Measurements from ENCODE around the gene TSPAN4. TPM values are rescaled to one million over a fixed set of nuclear protein-coding genes. Genes with fewer than 3 reads are reported as not detected.

TSPAN4 gene
- total and polyA plus RNA-seq, 2 of the 13 experiments (the other 11 are each of a cell fraction or from before 2014, with no cell fraction given): 31.7 to 68.3 TPM

DNA sequence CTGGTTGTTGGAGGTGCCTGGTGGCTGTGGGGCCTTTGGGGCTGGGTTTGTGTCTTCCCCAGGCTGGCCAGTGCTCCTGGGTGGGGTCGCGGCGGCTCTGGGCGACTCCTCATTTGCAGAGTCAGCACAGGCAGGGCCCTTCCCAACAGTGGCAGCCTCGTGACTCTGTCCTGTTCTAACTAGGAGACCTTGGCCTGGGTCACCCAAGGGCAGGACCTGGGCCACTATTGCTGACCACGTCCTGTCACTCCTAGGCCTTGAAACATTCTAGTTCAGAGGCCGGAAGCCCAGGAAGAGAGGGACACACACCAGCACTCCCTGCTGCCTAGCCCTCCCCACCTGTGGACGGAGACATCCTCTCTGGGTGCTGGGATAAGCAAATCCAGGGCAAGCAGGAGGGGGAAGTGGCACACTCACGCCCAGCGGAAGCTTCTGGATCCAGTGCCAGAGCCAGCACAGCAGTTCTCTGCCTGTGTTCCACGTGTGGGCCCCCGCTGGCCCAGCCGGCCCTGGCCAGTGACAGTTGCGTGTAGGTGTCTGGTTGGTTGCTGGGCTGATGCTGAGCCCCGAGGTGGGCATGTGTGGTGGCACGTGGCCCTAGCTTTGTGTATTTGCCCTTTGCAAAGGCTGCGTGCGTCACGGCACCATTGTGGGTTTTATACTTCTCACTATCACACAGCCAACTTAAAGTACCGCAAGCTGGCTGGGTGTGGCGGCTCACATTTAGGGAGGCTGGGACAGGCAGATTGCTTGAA lies 72.3 kb downstream of the TSPAN4 start (continued):
- TF ChIP-seq, protein P1, sequence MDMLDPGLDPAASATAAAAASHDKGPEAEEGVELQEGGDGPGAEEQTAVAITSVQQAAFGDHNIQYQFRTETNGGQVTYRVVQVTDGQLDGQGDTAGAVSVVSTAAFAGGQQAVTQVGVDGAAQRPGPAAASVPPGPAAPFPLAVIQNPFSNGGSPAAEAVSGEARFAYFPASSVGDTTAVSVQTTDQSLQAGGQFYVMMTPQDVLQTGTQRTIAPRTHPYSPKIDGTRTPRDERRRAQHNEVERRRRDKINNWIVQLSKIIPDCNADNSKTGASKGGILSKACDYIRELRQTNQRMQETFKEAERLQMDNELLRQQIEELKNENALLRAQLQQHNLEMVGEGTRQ (IDR thresholded peaks at IDR 0.05; ENCODE audit: low read depth, low read length): no peak
- TF ChIP-seq, protein P1 (CRISPR knock-in tag; IDR thresholded peaks at IDR 0.05; ENCODE audit: borderline replicate concordance): no peak
- TF ChIP-seq, protein P2, sequence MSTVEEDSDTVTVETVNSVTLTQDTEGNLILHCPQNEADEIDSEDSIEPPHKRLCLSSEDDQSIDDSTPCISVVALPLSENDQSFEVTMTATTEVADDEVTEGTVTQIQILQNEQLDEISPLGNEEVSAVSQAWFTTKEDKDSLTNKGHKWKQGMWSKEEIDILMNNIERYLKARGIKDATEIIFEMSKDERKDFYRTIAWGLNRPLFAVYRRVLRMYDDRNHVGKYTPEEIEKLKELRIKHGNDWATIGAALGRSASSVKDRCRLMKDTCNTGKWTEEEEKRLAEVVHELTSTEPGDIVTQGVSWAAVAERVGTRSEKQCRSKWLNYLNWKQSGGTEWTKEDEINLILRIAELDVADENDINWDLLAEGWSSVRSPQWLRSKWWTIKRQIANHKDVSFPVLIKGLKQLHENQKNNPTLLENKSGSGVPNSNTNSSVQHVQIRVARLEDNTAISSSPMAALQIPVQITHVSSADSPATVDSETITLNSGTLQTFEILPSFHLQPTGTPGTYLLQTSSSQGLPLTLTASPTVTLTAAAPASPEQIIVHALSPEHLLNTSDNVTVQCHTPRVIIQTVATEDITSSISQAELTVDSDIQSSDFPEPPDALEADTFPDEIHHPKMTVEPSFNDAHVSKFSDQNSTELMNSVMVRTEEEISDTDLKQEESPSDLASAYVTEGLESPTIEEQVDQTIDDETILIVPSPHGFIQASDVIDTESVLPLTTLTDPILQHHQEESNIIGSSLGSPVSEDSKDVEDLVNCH (CRISPR knock-in tag; IDR thresholded peaks at IDR 0.05): no peak
- peak; percentile 91 for TF ChIP-seq RXRA (CRISPR knock-in tag; IDR thresholded peaks at IDR 0.05)
- peak; percentile 12; the same call in 1 of the 2 replicates for TF ChIP-seq ZNF224 (CRISPR knock-in tag; IDR thresholded peaks at IDR 0.05)
- TF ChIP-seq MEF2D (CRISPR knock-in tag; IDR thresholded peaks at IDR 0.05): peak; percentile 15; the same call in 1 of the 2 replicates
- TF ChIP-seq, protein P3, sequence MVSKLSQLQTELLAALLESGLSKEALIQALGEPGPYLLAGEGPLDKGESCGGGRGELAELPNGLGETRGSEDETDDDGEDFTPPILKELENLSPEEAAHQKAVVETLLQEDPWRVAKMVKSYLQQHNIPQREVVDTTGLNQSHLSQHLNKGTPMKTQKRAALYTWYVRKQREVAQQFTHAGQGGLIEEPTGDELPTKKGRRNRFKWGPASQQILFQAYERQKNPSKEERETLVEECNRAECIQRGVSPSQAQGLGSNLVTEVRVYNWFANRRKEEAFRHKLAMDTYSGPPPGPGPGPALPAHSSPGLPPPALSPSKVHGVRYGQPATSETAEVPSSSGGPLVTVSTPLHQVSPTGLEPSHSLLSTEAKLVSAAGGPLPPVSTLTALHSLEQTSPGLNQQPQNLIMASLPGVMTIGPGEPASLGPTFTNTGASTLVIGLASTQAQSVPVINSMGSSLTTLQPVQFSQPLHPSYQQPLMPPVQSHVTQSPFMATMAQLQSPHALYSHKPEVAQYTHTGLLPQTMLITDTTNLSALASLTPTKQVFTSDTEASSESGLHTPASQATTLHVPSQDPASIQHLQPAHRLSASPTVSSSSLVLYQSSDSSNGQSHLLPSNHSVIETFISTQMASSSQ (IDR thresholded peaks at IDR 0.05; ENCODE audit: low read depth): no peak
- TF ChIP-seq, protein P3 (CRISPR knock-in tag; IDR thresholded peaks at IDR 0.05; ENCODE audit: borderline replicate concordance): peak; percentile 40
- peak; percentile 57; the same call in 1 of the 2 replicates for TF ChIP-seq ZNF891 (CRISPR knock-in tag; IDR thresholded peaks at IDR 0.05)
- no peak for TF ChIP-seq ZNF567 (CRISPR knock-in tag; IDR thresholded peaks at IDR 0.05; ENCODE audit: borderline replicate concordance)
- TF ChIP-seq ZNF547 (CRISPR knock-in tag; IDR thresholded peaks at IDR 0.05): peak; percentile 72; the same call in 1 of the 2 replicates
- TF ChIP-seq, protein P4, sequence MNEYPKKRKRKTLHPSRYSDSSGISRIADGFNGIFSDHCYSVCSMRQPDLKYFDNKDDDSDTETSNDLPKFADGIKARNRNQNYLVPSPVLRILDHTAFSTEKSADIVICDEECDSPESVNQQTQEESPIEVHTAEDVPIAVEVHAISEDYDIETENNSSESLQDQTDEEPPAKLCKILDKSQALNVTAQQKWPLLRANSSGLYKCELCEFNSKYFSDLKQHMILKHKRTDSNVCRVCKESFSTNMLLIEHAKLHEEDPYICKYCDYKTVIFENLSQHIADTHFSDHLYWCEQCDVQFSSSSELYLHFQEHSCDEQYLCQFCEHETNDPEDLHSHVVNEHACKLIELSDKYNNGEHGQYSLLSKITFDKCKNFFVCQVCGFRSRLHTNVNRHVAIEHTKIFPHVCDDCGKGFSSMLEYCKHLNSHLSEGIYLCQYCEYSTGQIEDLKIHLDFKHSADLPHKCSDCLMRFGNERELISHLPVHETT (CRISPR knock-in tag; conservative IDR thresholded peaks at IDR 0.05): peak; percentile 24; the same call in 1 of the 2 replicates
- peak; percentile 75 for TF ChIP-seq NR2F2 (IDR thresholded peaks at IDR 0.05; ENCODE audit: borderline replicate concordance, low read depth)
- peak; percentile 92 for TF ChIP-seq ETV5 (CRISPR knock-in tag; IDR thresholded peaks at IDR 0.05; ENCODE audit: borderline replicate concordance)
- TF ChIP-seq MEIS2 (CRISPR knock-in tag; IDR thresholded peaks at IDR 0.05): 0 out of 2 replicates have a peak, but pooled peaks have one; percentile 60
- TF ChIP-seq ZNF33B (CRISPR knock-in tag; IDR thresholded peaks at IDR 0.05): no peak
- TF ChIP-seq HDAC2 (CRISPR knock-in tag; IDR thresholded peaks at IDR 0.05): peak; percentile 78
- peak; percentile 79 for TF ChIP-seq MAFG (CRISPR knock-in tag; IDR thresholded peaks at IDR 0.05)
- no peak for TF ChIP-seq KDM1A (CRISPR knock-in tag; IDR thresholded peaks at IDR 0.05)
- no peak for TF ChIP-seq FOSL1 (CRISPR knock-in tag; IDR thresholded peaks at IDR 0.05; ENCODE audit: borderline replicate concordance)
- TF ChIP-seq TCF7L2 (IDR thresholded peaks at IDR 0.05; ENCODE audit: low read depth, low read length): no peak
